Measurements from ENCODE around the gene ARHGEF4. TPM values are rescaled to one million over a fixed set of nuclear protein-coding genes. Genes with fewer than 3 reads are reported as not detected.

Gene ARHGEF4
- total and polyA plus RNA-seq, 2 donors (not counting 3 experiments of a cell fraction or from before 2014, with no cell fraction given) = not detected

GRCh38 chr2:130827502-130828251 lies 9.0 kb upstream of the ARHGEF4 start:
- POLR2A ChIA-PET = no interaction called here
- Histone ChIP-seq H3K4me1 (ENCODE audit: control insufficient read depth, extremely low read depth, insufficient read depth, low read length) (no peaks in the 10 kb centered on the region), H3K27me3 (ENCODE audit: control insufficient read depth in 2 of 2, insufficient read depth in 2 of 2, low read length in 2 of 2) (no peaks in the 10 kb centered on the region), H3K79me2 (ENCODE audit: control insufficient read depth, insufficient read depth, low read length) (no peaks in the 10 kb centered on the region), H3K9me3 (replicated peaks; ENCODE audit: control insufficient read depth, insufficient read depth, low read length) (no peaks in the 10 kb centered on the region), H3K4me3 (replicated peaks in 1 of 3; ENCODE audit: insufficient read depth in 1 of 3, low read depth in 1 of 3, low read length in 3 of 3) (no peak overlapping the region), H3K9ac (replicated peaks; ENCODE audit: extremely low read depth, insufficient read depth, low read length) (no peak overlapping the region), H3K27ac (ENCODE audit: insufficient read depth, low read depth, low read length) (no peak overlapping the region), H2AFZ (ENCODE audit: low read depth, low read length) (no peak overlapping the region), H3K9me1 (replicated peaks; ENCODE audit: control insufficient read depth, extremely low read depth, insufficient read depth, low read length) (no peaks in the 10 kb centered on the region), H3K36me3 (ENCODE audit: control insufficient read depth in 2 of 2, extremely low read depth in 1 of 2, insufficient read depth in 2 of 2, low read length in 2 of 2) (no peaks in the 10 kb centered on the region), H3K4me2 (ENCODE audit: insufficient read depth, low read length) (no peak overlapping the region), H4K20me1 (replicated peaks; ENCODE audit: control insufficient read depth, extremely low read depth, insufficient read depth, low read length) (no peaks in the 10 kb centered on the region)
- FAIRE-seq (no peak), DNase-seq (ENCODE audit: low read depth, low spot score) (no peak)
- no TSS peak for BruUV-seq (replicated peaks)
- dilution Hi-C loops (cut with MboI; ENCODE audit: extremely low pct_ligation_motif_present, low sequenced_read_pairs) = no loop called here
- TF ChIP-seq POLR2AphosphoS5 (IDR thresholded peaks at IDR 0.05; ENCODE audit: insufficient read depth, low read depth, low read length) = no peak
- no peak for TF ChIP-seq JUN (IDR thresholded peaks at IDR 0.05; ENCODE audit: borderline replicate concordance, insufficient read depth, insufficient read length, low read depth)
- no peak for TF ChIP-seq EZH2 (IDR thresholded peaks at IDR 0.05; ENCODE audit: borderline replicate concordance, low read depth, low read length, severe bottlenecking)
- TF ChIP-seq CTCF (IDR thresholded peaks at IDR 0.05; ENCODE audit: extremely low read depth in 1 of 2, insufficient read depth in 1 of 2, low read depth in 1 of 2, low read length in 2 of 2) = no peak
- no peak for TF ChIP-seq POLR2A (IDR thresholded peaks at IDR 0.05; ENCODE audit: low read depth, low read length)
- no peak for TF ChIP-seq FOS (IDR thresholded peaks at IDR 0.05; ENCODE audit: borderline replicate concordance, insufficient read depth, low read length)
- TF ChIP-seq GATA2 (IDR thresholded peaks at IDR 0.05; ENCODE audit: insufficient read depth, insufficient read length, low read depth, low read length) = no peak
- TF ChIP-seq MYC (IDR thresholded peaks at IDR 0.05; ENCODE audit: low read depth, low read length) = no peak
- no peak for TF ChIP-seq MAX (IDR thresholded peaks at IDR 0.05; ENCODE audit: insufficient read depth, insufficient read length)
- intact Hi-C loops (cut with micrococcal nuclease) = no loop called here
- CTCF ChIA-PET = interaction anchor here (1.6 kb wide), 1 partner anchor 30 kb away, joined by 6 read pairs; no protein-coding TSS in a partner anchor

All from endothelial cell of umbilical vein (primary cell).